A549 (cell line): ENCODE measurements around the gene ABHD12. TPM values are rescaled to one million over a fixed set of nuclear protein-coding genes. Genes with fewer than 3 reads are reported as not detected.

Source experiments
- BHLHE40 ChIP-seq: IDR thresholded peaks from 2 replicates; pipeline ENCODE4 v1.6.1; 2012; ENCODE audit warnings: low read depth, low read length, inconsistent platforms
- CBX2 ChIP-seq: fragments of 200-600 bp; sonication (generic); IDR thresholded peaks from 2 replicates; pipeline ENCODE4 v1.6.1; 2016; ENCODE audit warnings: low read depth, mild to moderate bottlenecking, borderline replicate concordance
- EHMT2 ChIP-seq: fragments of 200-600 bp; sonication (generic); IDR thresholded peaks from 2 replicates; pipeline ENCODE4 v1.6.1; 2016; ENCODE audit warnings: antibody characterized with exemption, low read depth, mild to moderate bottlenecking, moderate library complexity
- EP300 ChIP-seq, 2 experiments: fragments of >200 bp; sonication (Bioruptor Twin); formaldehyde crosslinking; IDR thresholded peaks; 2 replicates in 1 of 2; 3 replicates in 1 of 2; pipeline ENCODE4 v1.6.1; 2016 to 2017
- FOSL2 ChIP-seq, 2 experiments: fragments of 450-650 bp in 1 of 2; fragments of >200 bp in 1 of 2; sonication (Bioruptor Twin) in 1 of 2; formaldehyde crosslinking; IDR thresholded peaks; 2 replicates each; pipeline versions ENCODE4 v1.5.0 to v1.6.1; 2016 to 2020; ENCODE audit warnings: mild to moderate bottlenecking in 1 of 2, moderate library complexity in 1 of 2
- GATA3 ChIP-seq: IDR thresholded peaks from 2 replicates; pipeline ENCODE4 v1.6.1; 2012; ENCODE audit warnings: borderline replicate concordance
- HOXA7 ChIP-seq: fragments of 250-450 bp; sonication (Bioruptor Pico); IDR thresholded peaks from 2 replicates; pipeline ENCODE4 v1.5.0; 2020; ENCODE audit warnings: mild to moderate bottlenecking, moderate library complexity
- KDM5A ChIP-seq: fragments of 200-600 bp; sonication (generic); IDR thresholded peaks from 2 replicates; pipeline ENCODE4 v1.6.1; 2016; ENCODE audit warnings: antibody characterized with exemption, mild to moderate bottlenecking
- MAFK ChIP-seq: fragments of 450-650 bp; IDR thresholded peaks from 2 replicates; pipeline ENCODE4 v1.6.1; 2014; ENCODE audit not compliant: partially characterized antibody
- MAZ ChIP-seq: fragments of 150-350 bp; IDR thresholded peaks from 2 replicates; pipeline ENCODE4 v1.6.1; 2014; ENCODE audit warnings: antibody characterized with exemption, low read depth, low read length, borderline replicate concordance
- MYC ChIP-seq: IDR thresholded peaks from 2 replicates; pipeline ENCODE4 v1.6.1; 2012; ENCODE audit warnings: mild to moderate bottlenecking, inconsistent platforms, low read length, improper control_type of control experiment, borderline replicate concordance
- NPAS2 ChIP-seq: fragments of 250-450 bp; sonication (Bioruptor Pico); IDR thresholded peaks from 2 replicates; pipeline ENCODE4 v1.8.0; 2022; ENCODE audit warnings: mild to moderate bottlenecking, moderate library complexity, borderline replicate concordance
- RAD21 ChIP-seq, 2 experiments: fragments of >200 bp in 1 of 2; sonication (Bioruptor Twin) in 1 of 2; formaldehyde crosslinking in 1 of 2; IDR thresholded peaks in 1 of 2; conservative IDR thresholded peaks in 1 of 2; 2 replicates in 1 of 2; 3 replicates in 1 of 2; pipeline ENCODE4 v1.6.1; 2012 to 2018; ENCODE audit warnings: inconsistent platforms in 1 of 2
- SREBF2 ChIP-seq: fragments of 450-650 bp; IDR thresholded peaks from 2 replicates; pipeline ENCODE4 v1.6.1; 2014; ENCODE audit warnings: mild to moderate bottlenecking, moderate library complexity
- TFCP2L1 ChIP-seq: fragments of 250-450 bp; sonication (Bioruptor Pico); IDR thresholded peaks from 2 replicates; pipeline ENCODE4 v1.5.0; 2021; ENCODE audit warnings: mild to moderate bottlenecking
- ZC3H11A ChIP-seq: fragments of 450-650 bp; IDR thresholded peaks from 2 replicates; pipeline ENCODE4 v1.6.1; 2014; ENCODE audit warnings: antibody characterized with exemption, mild to moderate bottlenecking
- ZSCAN20 ChIP-seq: fragments of 250-450 bp; sonication (Bioruptor Pico); IDR thresholded peaks from 2 replicates; pipeline ENCODE4 v1.8.0; 2022; ENCODE audit warnings: mild to moderate bottlenecking, moderate library complexity
- polyA plus RNA-seq, 4 experiments: library from polyadenylated mRNA; depleted of rRNA in 3 of 4; stranded (reverse); fragments of >200 nt; fragmentation: RNase III in 1 of 4; extraction: RNeasy Plus Mini Kit Qiagen cat#74134 plus additional on column Dnase treatment in 1 of 4; gene quantifications; 2 replicates in 3 of 4; 3 replicates in 1 of 4; pipeline ENCODE4 v1.2.3, GENCODE V29; 2011 to 2017
- TF ChIP-seq, protein P1 (sequence below): fragments of >200 bp; sonication (Bioruptor Twin); formaldehyde crosslinking; IDR thresholded peaks from 3 replicates; pipeline ENCODE4 v1.5.1; 2016
- TF ChIP-seq, protein P2 (sequence below): fragments of 250-450 bp; sonication (Bioruptor Pico); IDR thresholded peaks from 2 replicates; pipeline ENCODE4 v1.5.0; 2021; ENCODE audit warnings: mild to moderate bottlenecking, moderate library complexity, borderline replicate concordance
- TF ChIP-seq, protein P3 (sequence below): IDR thresholded peaks from 2 replicates; pipeline ENCODE4 v1.6.1; 2012
- TF ChIP-seq, protein P4 (sequence below): fragments of 150-350 bp; IDR thresholded peaks from 2 replicates; pipeline ENCODE4 v1.6.1; 2014; ENCODE audit warnings: low read depth, mild to moderate bottlenecking, low read length
- TF ChIP-seq, protein P5 (sequence below): fragments of >200 bp; sonication (Bioruptor Twin); formaldehyde crosslinking; IDR thresholded peaks from 2 replicates; pipeline ENCODE4 v1.6.1; 2016
- TF ChIP-seq, protein P6 (sequence below): fragments of 450-650 bp; IDR thresholded peaks from 2 replicates; pipeline ENCODE4 v1.6.1; 2014; ENCODE audit warnings: antibody characterized with exemption

Gene ABHD12
- polyA plus RNA-seq, 2 of the 4 experiments (the other 2 are of a cell fraction): 54.3 to 101 TPM

DNA sequence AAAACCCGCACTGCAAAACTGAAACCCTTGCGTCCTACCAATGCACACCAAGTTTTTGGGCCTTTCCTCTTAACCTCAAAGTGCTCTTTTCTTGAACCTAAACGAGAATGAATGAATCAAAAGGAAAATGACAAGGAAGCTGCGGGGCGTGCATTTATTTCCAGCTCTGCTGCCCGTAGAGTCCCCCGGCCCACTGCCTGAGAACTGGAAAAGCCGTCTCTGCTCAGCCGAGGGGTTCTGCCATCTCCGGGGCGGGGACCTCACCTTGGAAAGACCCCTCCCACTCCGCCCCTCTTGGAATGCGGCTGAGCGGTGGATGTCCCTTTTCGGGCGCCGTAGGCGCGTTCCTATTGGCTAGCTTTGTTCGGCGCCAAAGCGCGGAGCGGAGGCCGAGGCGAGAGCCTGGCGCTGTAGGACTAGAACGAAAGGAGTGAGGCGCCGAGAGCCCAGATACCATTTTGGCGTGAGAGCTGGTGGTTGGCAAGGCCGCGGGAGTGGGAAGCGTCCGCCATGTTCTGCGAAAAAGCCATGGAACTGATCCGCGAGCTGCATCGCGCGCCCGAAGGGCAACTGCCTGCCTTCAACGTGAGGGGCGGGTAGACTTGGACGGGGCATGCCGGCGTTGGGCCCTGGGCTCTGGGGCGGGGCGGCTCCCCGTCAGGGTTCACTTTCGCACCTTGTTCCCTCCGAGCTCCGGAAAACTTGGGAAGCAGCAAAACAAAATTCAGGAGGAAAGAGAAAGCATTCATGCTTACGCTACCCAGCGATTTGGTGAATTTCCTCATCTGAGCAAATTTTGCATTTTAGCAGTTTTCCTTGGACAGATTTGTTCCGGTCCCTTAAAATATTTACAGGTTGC lies 16.9 kb upstream of the ABHD12 start, which contains the start of gene GINS1 (continued):
- TF ChIP-seq, protein P1, sequence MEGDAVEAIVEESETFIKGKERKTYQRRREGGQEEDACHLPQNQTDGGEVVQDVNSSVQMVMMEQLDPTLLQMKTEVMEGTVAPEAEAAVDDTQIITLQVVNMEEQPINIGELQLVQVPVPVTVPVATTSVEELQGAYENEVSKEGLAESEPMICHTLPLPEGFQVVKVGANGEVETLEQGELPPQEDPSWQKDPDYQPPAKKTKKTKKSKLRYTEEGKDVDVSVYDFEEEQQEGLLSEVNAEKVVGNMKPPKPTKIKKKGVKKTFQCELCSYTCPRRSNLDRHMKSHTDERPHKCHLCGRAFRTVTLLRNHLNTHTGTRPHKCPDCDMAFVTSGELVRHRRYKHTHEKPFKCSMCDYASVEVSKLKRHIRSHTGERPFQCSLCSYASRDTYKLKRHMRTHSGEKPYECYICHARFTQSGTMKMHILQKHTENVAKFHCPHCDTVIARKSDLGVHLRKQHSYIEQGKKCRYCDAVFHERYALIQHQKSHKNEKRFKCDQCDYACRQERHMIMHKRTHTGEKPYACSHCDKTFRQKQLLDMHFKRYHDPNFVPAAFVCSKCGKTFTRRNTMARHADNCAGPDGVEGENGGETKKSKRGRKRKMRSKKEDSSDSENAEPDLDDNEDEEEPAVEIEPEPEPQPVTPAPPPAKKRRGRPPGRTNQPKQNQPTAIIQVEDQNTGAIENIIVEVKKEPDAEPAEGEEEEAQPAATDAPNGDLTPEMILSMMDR: no peak
- TF ChIP-seq KDM5A (peak; percentile 94), MAFK (peak; percentile 35), GATA3 (no peak), EHMT2 (no peak), ZC3H11A (no peak), MAZ (no peak), BHLHE40 (no peak), FOSL2 (IDR thresholded peaks at IDR 0.05) (no peak), FOSL2 (CRISPR knock-in tag; IDR thresholded peaks at IDR 0.05) (no peak), ZSCAN20 (no peak), TFCP2L1 (CRISPR knock-in tag) (peak; percentile 55; the same call in 1 of the 2 replicates), SREBF2 (no peak), RAD21 (conservative IDR thresholded peaks at IDR 0.05 in 1 of 2, IDR thresholded peaks at IDR 0.05 in 1 of 2) (no peak), HOXA7 (CRISPR knock-in tag) (no peak), CBX2 (no peak), NPAS2 (no peak), EP300 (IDR thresholded peaks at IDR 0.05) (no peak), MYC (peak; percentile 63; the same call in 1 of the 2 replicates)
- TF ChIP-seq, protein P2, sequence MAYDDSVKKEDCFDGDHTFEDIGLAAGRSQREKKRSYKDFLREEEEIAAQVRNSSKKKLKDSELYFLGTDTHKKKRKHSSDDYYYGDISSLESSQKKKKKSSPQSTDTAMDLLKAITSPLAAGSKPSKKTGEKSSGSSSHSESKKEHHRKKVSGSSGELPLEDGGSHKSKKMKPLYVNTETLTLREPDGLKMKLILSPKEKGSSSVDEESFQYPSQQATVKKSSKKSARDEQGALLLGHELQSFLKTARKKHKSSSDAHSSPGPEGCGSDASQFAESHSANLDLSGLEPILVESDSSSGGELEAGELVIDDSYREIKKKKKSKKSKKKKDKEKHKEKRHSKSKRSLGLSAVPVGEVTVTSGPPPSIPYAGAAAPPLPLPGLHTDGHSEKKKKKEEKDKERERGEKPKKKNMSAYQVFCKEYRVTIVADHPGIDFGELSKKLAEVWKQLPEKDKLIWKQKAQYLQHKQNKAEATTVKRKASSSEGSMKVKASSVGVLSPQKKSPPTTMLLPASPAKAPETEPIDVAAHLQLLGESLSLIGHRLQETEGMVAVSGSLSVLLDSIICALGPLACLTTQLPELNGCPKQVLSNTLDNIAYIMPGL (CRISPR knock-in tag): no peak; the same call in 1 of the 2 replicates
- TF ChIP-seq, protein P3, sequence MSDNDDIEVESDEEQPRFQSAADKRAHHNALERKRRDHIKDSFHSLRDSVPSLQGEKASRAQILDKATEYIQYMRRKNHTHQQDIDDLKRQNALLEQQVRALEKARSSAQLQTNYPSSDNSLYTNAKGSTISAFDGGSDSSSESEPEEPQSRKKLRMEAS: peak; percentile 98
- TF ChIP-seq, protein P4, sequence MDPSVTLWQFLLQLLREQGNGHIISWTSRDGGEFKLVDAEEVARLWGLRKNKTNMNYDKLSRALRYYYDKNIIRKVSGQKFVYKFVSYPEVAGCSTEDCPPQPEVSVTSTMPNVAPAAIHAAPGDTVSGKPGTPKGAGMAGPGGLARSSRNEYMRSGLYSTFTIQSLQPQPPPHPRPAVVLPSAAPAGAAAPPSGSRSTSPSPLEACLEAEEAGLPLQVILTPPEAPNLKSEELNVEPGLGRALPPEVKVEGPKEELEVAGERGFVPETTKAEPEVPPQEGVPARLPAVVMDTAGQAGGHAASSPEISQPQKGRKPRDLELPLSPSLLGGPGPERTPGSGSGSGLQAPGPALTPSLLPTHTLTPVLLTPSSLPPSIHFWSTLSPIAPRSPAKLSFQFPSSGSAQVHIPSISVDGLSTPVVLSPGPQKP: no peak
- TF ChIP-seq, protein P5, sequence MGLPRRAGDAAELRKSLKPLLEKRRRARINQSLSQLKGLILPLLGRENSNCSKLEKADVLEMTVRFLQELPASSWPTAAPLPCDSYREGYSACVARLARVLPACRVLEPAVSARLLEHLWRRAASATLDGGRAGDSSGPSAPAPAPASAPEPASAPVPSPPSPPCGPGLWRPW: no peak
- TF ChIP-seq, protein P6, sequence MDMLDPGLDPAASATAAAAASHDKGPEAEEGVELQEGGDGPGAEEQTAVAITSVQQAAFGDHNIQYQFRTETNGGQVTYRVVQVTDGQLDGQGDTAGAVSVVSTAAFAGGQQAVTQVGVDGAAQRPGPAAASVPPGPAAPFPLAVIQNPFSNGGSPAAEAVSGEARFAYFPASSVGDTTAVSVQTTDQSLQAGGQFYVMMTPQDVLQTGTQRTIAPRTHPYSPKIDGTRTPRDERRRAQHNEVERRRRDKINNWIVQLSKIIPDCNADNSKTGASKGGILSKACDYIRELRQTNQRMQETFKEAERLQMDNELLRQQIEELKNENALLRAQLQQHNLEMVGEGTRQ: 0 out of 2 replicates have a peak, but pooled peaks have one; percentile 3
- TF ChIP-seq, all 56 proteins: peak for 18
